IMR-90 (cell line): ENCODE measurements around the gene GNB1L. TPM values are rescaled to one million over a fixed set of nuclear protein-coding genes. Genes with fewer than 3 reads are reported as not detected.

Source experiments
- ATAC-seq: fragments of 200-7000 bp; cut with Tn5 transposase; 2 replicates; pipeline ENCODE4 v1.9.1; 2020; ENCODE audit warnings: low read depth, mild to moderate bottlenecking, moderate library complexity
- BruUV-seq: library from RNA; stranded (reverse); fragments of 400-500 nt; replicated peaks from 2 replicates; lab custom pipeline; 2021; lab: Mats Ljungman, UMichigan
- CTCF ChIA-PET: fragments of 300-600 bp; formaldehyde crosslinking; extraction: SDS; loops from one replicate; lab custom pipeline; 2021; ENCODE audit warnings: antibody characterized with exemption; lab: Yijun Ruan, JAX
- POLR2A ChIA-PET: fragments of 300-600 bp; sonication (Branson Sonifier 250); formaldehyde crosslinking; loops from one replicate; lab custom pipeline; 2022; ENCODE audit warnings: antibody characterized with exemption; ENCODE audit not compliant: unreplicated experiment; lab: Charles Lee
- DNase-seq: peaks from one replicate; pipeline ENCODE4 v3.0.0; 2013
- H2AFZ ChIP-seq: replicated peaks from 2 replicates; pipeline ENCODE3; 2013; ENCODE audit warnings: low read length, mild to moderate bottlenecking; ENCODE audit not compliant: poor library complexity
- H2AK5ac ChIP-seq: 2 replicates; pipeline ENCODE4 v1.6.1; 2013; ENCODE audit warnings: low read depth, low read length, inconsistent platforms
- H2AK9ac ChIP-seq: replicated peaks from 2 replicates; pipeline ENCODE3; 2013; ENCODE audit warnings: mild to moderate bottlenecking, low read depth, low read length, moderate library complexity; ENCODE audit not compliant: poor library complexity
- H2BK120ac ChIP-seq: 2 replicates; pipeline ENCODE4 v1.6.1; 2013; ENCODE audit warnings: low read depth, low read length, inconsistent platforms
- H2BK15ac ChIP-seq: 3 replicates; pipeline ENCODE4 v1.6.1; 2013; ENCODE audit warnings: low read depth, low read length, inconsistent platforms
- H2BK20ac ChIP-seq: 2 replicates; pipeline ENCODE4 v1.6.1; 2013; ENCODE audit warnings: low read depth, mild to moderate bottlenecking, inconsistent platforms, low read length, moderate library complexity
- H2BK5ac ChIP-seq: 2 replicates; pipeline ENCODE4 v1.6.1; 2013; ENCODE audit warnings: mild to moderate bottlenecking, low read depth, low read length, inconsistent platforms; ENCODE audit not compliant: poor library complexity, severe bottlenecking
- H3K14ac ChIP-seq: replicated peaks from 2 replicates; pipeline ENCODE4 v1.6.1; 2013; ENCODE audit warnings: low read depth, low read length, inconsistent platforms
- H3K18ac ChIP-seq: 2 replicates; pipeline ENCODE4 v1.6.1; 2013; ENCODE audit warnings: low read depth, low read length, control low read depth
- H3K23ac ChIP-seq: 2 replicates; pipeline ENCODE4 v1.6.1; 2013; ENCODE audit warnings: low read depth, low read length, inconsistent platforms
- H3K27ac ChIP-seq: 2 replicates; pipeline ENCODE4 v1.5.1; 2013; ENCODE audit warnings: mild to moderate bottlenecking, control low read depth, low read length; ENCODE audit not compliant: insufficient read depth
- H3K27me3 ChIP-seq: 2 replicates; pipeline ENCODE4 v1.6.1; 2013; ENCODE audit warnings: low read length; ENCODE audit not compliant: control insufficient read depth, insufficient read depth
- H3K36me3 ChIP-seq: 2 replicates; pipeline ENCODE4 v1.6.1; 2013; ENCODE audit warnings: low read length, mixed read lengths; ENCODE audit not compliant: control insufficient read depth, insufficient read depth
- H3K4ac ChIP-seq: 2 replicates; pipeline ENCODE4 v1.6.1; 2013; ENCODE audit warnings: low read depth, low read length, inconsistent platforms
- H3K4me1 ChIP-seq: 2 replicates; pipeline ENCODE4 v1.6.1; 2013; ENCODE audit warnings: low read length, mixed read lengths; ENCODE audit not compliant: control insufficient read depth, insufficient read depth
- H3K4me2 ChIP-seq: 2 replicates; pipeline ENCODE4 v1.6.1; 2013; ENCODE audit warnings: low read depth, mild to moderate bottlenecking, control low read depth, low read length, moderate library complexity
- H3K4me3 ChIP-seq: 2 replicates; pipeline ENCODE4 v1.5.1; 2013; ENCODE audit warnings: low read depth, mild to moderate bottlenecking, control low read depth, low read length, moderate library complexity; ENCODE audit not compliant: insufficient read depth
- H3K56ac ChIP-seq: 2 replicates; pipeline ENCODE4 v1.6.1; 2013; ENCODE audit warnings: low read length, inconsistent platforms; ENCODE audit not compliant: insufficient read depth; ENCODE audit errors: extremely low read depth
- H3K79me1 ChIP-seq, 2 experiments: 2 replicates each; pipeline ENCODE4 v1.6.1; 2013; ENCODE audit warnings: low read length in 2 of 2, inconsistent platforms in 1 of 2, low read depth in 1 of 2
- H3K9ac ChIP-seq: 2 replicates; pipeline ENCODE4 v1.6.1; 2013; ENCODE audit warnings: low read depth, low read length, control low read depth
- H3K9me1 ChIP-seq: 2 replicates; pipeline ENCODE4 v1.6.1; 2013; ENCODE audit warnings: low read length, inconsistent platforms; ENCODE audit not compliant: insufficient read depth
- H3K9me3 ChIP-seq: 2 replicates; pipeline ENCODE4 v1.6.1; 2013; ENCODE audit warnings: low read length; ENCODE audit not compliant: control insufficient read depth, insufficient read depth
- H4K20me1 ChIP-seq: 2 replicates; pipeline ENCODE4 v1.6.1; 2013; ENCODE audit warnings: low read length, inconsistent platforms; ENCODE audit not compliant: insufficient read depth
- H4K5ac ChIP-seq: 2 replicates; pipeline ENCODE4 v1.6.1; 2013; ENCODE audit warnings: mild to moderate bottlenecking, low read depth, low read length, control low read depth
- H4K8ac ChIP-seq, 2 experiments: 2 replicates each; pipeline ENCODE4 v1.6.1; 2013; ENCODE audit warnings: low read depth in 2 of 2, low read length in 2 of 2, control low read depth in 1 of 2, inconsistent platforms in 1 of 2
- H4K91ac ChIP-seq: 2 replicates; pipeline ENCODE4 v1.6.1; 2013; ENCODE audit warnings: low read depth, low read length, inconsistent platforms; ENCODE audit not compliant: insufficient read depth
- BHLHE40 ChIP-seq: fragments of 150-350 bp; IDR thresholded peaks from 2 replicates; pipeline ENCODE4 v1.6.1; 2016; ENCODE audit warnings: mild to moderate bottlenecking, low read depth, low read length
- CEBPB ChIP-seq: IDR thresholded peaks from 2 replicates; pipeline ENCODE4 v1.6.1; 2012; ENCODE audit warnings: low read depth, low read length, improper control_type of control experiment
- CHD1 ChIP-seq: IDR thresholded peaks from 2 replicates; pipeline ENCODE4 v1.6.1; 2012; ENCODE audit warnings: low read depth, low read length, improper control_type of control experiment
- FOS ChIP-seq: fragments of 150-350 bp; IDR thresholded peaks from 2 replicates; pipeline ENCODE4 v1.6.1; 2016; ENCODE audit warnings: low read depth, low read length
- MAFK ChIP-seq: IDR thresholded peaks from 2 replicates; pipeline ENCODE4 v1.6.1; 2012; ENCODE audit warnings: low read depth, low read length, improper control_type of control experiment
- MAZ ChIP-seq: IDR thresholded peaks from 2 replicates; pipeline ENCODE4 v1.6.1; 2012; ENCODE audit warnings: low read depth, mild to moderate bottlenecking, low read length, improper control_type of control experiment, moderate library complexity, borderline replicate concordance
- MXI1 ChIP-seq: IDR thresholded peaks from 2 replicates; pipeline ENCODE4 v1.6.1; 2012; ENCODE audit warnings: low read depth, mild to moderate bottlenecking, low read length, moderate library complexity, borderline replicate concordance
- NFE2L2 ChIP-seq: fragments of 150-350 bp; IDR thresholded peaks from 2 replicates; pipeline ENCODE4 v1.6.1; 2016; ENCODE audit warnings: low read depth, mild to moderate bottlenecking, low read length
- POLR2A ChIP-seq: IDR thresholded peaks from 2 replicates; pipeline ENCODE4 v1.6.1; 2012; ENCODE audit warnings: mild to moderate bottlenecking, low read depth, low read length
- RCOR1 ChIP-seq: IDR thresholded peaks from 2 replicates; pipeline ENCODE4 v1.6.1; 2012; ENCODE audit warnings: mild to moderate bottlenecking, low read length, improper control_type of control experiment; ENCODE audit not compliant: insufficient replicate concordance
- RFX5 ChIP-seq: IDR thresholded peaks from 2 replicates; pipeline ENCODE4 v1.8.0; 2012; ENCODE audit warnings: low read depth, mild to moderate bottlenecking, low read length, moderate library complexity
- SMC3 ChIP-seq: fragments of 150-350 bp; IDR thresholded peaks from 2 replicates; pipeline ENCODE4 v1.6.1; 2016; ENCODE audit warnings: low read depth, mild to moderate bottlenecking, antibody characterized with exemption, low read length, moderate library complexity
- WGBS, 2 experiments: methylation state at CpG; one replicate each; pipeline versions ENCODE4 v1.1.5 to v1.1.7; 2013; ENCODE audit warnings: missing lambda C conversion rate in 2 of 2; ENCODE audit not compliant: insufficient read length in 1 of 2; ENCODE audit errors: extremely low coverage in 2 of 2; 5-methylcytosine and 5-hydroxymethylcytosine counted together
- dilution Hi-C: fragments of 300-500 bp; cut with HindIII; formaldehyde crosslinking; loops from one replicate; pipeline ENCODE4 v1.14.3; 2018; ENCODE audit warnings: low sequenced_read_pairs; ENCODE audit not compliant: unreplicated experiment
- in situ Hi-C: fragments of 300-500 bp; cut with MboI; formaldehyde crosslinking; loops from 3 replicates; pipeline ENCODE4 v1.14.3; 2019; ENCODE audit warnings: low sequenced_read_pairs, inconsistent platforms, mixed read lengths
- intact Hi-C: fragments of 100-400 bp; cut with micrococcal nuclease; formaldehyde crosslinking; loops from 2 replicates; pipeline ENCODE4 v1.10.0; 2022
- polyA plus RNA-seq, 3 experiments: library from polyadenylated mRNA; depleted of rRNA; stranded (reverse); fragments of >200 nt; gene quantifications; 2 replicates each; pipeline ENCODE4 v1.2.3, GENCODE V29; 2012; ENCODE audit warnings: low replicate concordance in 1 of 3
- total RNA-seq: library from RNA; depleted of rRNA; stranded (reverse); fragments of >200 nt; gene quantifications from 2 replicates; pipeline ENCODE4 v1.2.3, GENCODE V29; 2012
- TF ChIP-seq, protein P1 (sequence below): fragments of 150-350 bp; IDR thresholded peaks from 2 replicates; pipeline ENCODE4 v1.6.1; 2017; ENCODE audit warnings: mild to moderate bottlenecking, antibody characterized with exemption, low read length, low read depth
- TF ChIP-seq, protein P2 (sequence below): fragments of 150-350 bp; IDR thresholded peaks from 2 replicates; pipeline ENCODE4 v1.6.1; 2016; ENCODE audit warnings: low read depth, mild to moderate bottlenecking, low read length, moderate library complexity, borderline replicate concordance

Gene GNB1L
- total and polyA plus RNA-seq, 2 of the 4 experiments (the other 2 are of a cell fraction) = 2.5 to 4.4 TPM

DNA sequence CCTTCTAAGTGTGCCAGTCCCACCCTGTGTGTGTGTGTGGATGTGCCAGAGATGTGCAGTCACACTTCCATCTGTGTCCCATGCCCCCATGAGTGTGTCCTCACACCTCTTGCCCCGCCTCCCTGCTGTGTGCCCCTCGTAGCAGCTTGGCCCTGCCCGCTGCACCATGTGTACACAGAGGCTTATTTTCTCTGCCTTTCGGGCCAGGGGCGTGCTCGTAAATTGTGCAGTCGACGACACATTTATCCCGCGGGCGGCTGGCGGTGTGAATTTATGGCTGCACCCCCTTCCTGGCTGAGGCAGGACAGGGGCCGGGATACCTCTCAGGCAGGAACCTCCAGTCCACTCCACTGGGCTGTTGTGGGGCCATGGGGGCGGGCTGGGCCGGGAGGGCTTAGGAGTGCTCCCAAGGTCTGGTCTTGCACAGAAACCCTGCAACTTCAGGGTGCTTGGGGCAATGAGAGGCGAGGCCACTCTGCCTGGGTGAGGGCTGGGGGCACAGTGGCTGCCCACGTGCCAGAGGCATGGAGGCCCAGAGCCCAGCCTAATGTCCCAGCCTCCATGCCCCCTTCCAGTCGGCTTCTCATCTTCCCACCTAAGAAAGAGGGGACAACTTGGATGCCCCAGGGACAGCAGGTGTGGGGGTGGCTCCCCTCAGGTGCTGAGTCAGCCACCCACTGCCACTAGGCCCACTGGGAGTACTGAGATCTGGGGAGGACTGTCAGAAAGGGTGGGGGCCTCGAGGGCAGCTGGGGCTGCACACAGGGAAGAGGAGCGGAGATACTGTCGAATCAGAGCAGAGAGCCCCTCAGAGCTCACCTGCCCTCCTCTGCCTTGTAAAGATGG lies 118.8 kb downstream of the GNB1L start (continued):
- no peak for TF ChIP-seq RFX5

DNA sequence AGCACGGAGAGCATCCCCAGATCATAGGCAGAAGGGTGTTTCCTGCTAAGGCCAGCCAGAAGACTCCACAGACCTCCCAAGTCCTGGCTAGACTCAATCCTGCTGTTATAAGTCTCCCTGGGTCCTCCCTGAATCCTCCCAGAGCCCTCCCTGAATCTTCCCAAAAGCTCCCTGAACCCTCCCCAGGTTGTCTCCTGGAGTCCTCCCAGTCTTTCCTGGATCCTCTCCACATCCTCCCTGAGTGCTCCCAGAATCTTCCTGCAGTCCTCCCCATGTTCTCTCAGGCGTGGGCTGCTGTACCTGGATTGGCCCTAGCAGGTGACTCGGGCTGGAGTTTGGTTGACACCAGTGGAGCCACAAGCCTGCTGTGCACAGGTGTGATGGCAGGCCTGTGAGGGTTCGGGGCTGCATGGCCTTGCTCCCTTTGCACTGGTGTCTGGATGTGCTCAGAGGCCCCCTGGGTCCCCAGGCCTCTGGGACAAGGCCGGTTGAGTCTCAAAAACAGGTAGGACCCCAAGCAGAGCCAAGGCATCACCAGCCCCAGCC lies 119.8 kb downstream of the GNB1L start:
- H2BK15ac ChIP-seq = no peak overlapping the region
- in situ Hi-C loops = loop anchor here (5.0 kb wide), 1 partner anchor 177 kb away; no protein-coding TSS in a partner anchor
- TF ChIP-seq SMC3 (no peak), MAZ (no peak), MAFK (no peak), MXI1 (no peak), FOS (no peak), POLR2A (no peak), CEBPB (no peak), NFE2L2 (no peak), CHD1 (no peak), BHLHE40 (no peak), RCOR1 (no peak)
- TF ChIP-seq, protein P1, sequence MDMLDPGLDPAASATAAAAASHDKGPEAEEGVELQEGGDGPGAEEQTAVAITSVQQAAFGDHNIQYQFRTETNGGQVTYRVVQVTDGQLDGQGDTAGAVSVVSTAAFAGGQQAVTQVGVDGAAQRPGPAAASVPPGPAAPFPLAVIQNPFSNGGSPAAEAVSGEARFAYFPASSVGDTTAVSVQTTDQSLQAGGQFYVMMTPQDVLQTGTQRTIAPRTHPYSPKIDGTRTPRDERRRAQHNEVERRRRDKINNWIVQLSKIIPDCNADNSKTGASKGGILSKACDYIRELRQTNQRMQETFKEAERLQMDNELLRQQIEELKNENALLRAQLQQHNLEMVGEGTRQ = no peak
- TF ChIP-seq, protein P2, sequence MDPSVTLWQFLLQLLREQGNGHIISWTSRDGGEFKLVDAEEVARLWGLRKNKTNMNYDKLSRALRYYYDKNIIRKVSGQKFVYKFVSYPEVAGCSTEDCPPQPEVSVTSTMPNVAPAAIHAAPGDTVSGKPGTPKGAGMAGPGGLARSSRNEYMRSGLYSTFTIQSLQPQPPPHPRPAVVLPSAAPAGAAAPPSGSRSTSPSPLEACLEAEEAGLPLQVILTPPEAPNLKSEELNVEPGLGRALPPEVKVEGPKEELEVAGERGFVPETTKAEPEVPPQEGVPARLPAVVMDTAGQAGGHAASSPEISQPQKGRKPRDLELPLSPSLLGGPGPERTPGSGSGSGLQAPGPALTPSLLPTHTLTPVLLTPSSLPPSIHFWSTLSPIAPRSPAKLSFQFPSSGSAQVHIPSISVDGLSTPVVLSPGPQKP = no peak

More for the DNA sequence above, 119.8 kb downstream of the GNB1L start:
- dilution Hi-C loops (no loop called here), intact Hi-C loops (loop anchor here (5.0 kb wide), 2 partner anchors 117 to 277 kb away; partner anchors contain the start of genes GNB1L and RTL10)
- no peak overlapping the region for H2BK120ac ChIP-seq
- H2AK9ac ChIP-seq = peak overlapping the region; percentile 35
- H3K36me3 ChIP-seq = no peaks in the 10 kb centered on the region
- H3K27ac ChIP-seq = no peak overlapping the region
- DNase-seq (no peak), ATAC-seq (no peak)
- no peak overlapping the region for H4K5ac ChIP-seq
- H3K18ac ChIP-seq = no peak overlapping the region
- H2BK5ac ChIP-seq = no peak overlapping the region
- no peak overlapping the region for H2BK20ac ChIP-seq
- no TSS peak for BruUV-seq
- no peaks in the 10 kb centered on the region for H3K9me3 ChIP-seq
- H4K91ac ChIP-seq = no peak overlapping the region
- no peak overlapping the region for H2AFZ ChIP-seq
- POLR2A ChIA-PET = no interaction called here
- peaks cover 12% of the 10 kb centered on the region; the same call in 1 of the 2 replicates for H3K27me3 ChIP-seq
- no peaks in the 10 kb centered on the region for H4K20me1 ChIP-seq
- H3K79me1 ChIP-seq = no peaks in the 10 kb centered on the region
- H3K23ac ChIP-seq = no peak overlapping the region
- H3K56ac ChIP-seq = no peak overlapping the region
- H3K9me1 ChIP-seq = no peaks in the 10 kb centered on the region
- CTCF ChIA-PET = no interaction called here
- no peak overlapping the region for H3K4me2 ChIP-seq
- no peak overlapping the region for H3K9ac ChIP-seq
- H2AK5ac ChIP-seq = no peak overlapping the region
- WGBS, 2 experiments = 81% methylated on average over 3 of the region's 5 CpGs; no CpG with 5 or more reads in 1 of the 2 experiments
- peaks cover 2% of the 10 kb centered on the region for H3K4me1 ChIP-seq
- H3K14ac ChIP-seq = no peak overlapping the region
- no peak overlapping the region for H4K8ac ChIP-seq
- no peak overlapping the region for H3K4ac ChIP-seq
- H3K4me3 ChIP-seq = no peak overlapping the region
